Stimulated activated memory B cell treated with anti-CD40 and anti-IgM and Interleukin-4, amounts not matched to agents 10 μg/mL and 1 μg/mL and 100 μg/mL, for 72 hours (primary cell): ENCODE data around the gene CCDC93.
"Not testable (repeated sequence)": the region's sequence is repeated elsewhere in the genome, so short reads cannot be mapped to it uniquely, and the experiment has no call there.

Source experiments
- ATAC-seq: fragments of 150-1000 bp; cut with Tn5 transposase; 2 replicates; pipeline ENCODE4 v1.10.0; 2021
- H3K27ac Mint-ChIP-seq: one replicate; pipeline ENCODE4 v1.8.0; 2022; ENCODE audit warnings: mild to moderate bottlenecking, mixed read lengths
- H3K27me3 Mint-ChIP-seq: one replicate; pipeline ENCODE4 v1.8.0; 2022; ENCODE audit warnings: mixed read lengths
- H3K36me3 Mint-ChIP-seq: one replicate; pipeline ENCODE4 v1.8.0; 2022; ENCODE audit warnings: mixed read lengths
- H3K4me1 Mint-ChIP-seq: one replicate; pipeline ENCODE4 v1.8.0; 2022; ENCODE audit warnings: mixed read lengths
- H3K4me3 Mint-ChIP-seq: one replicate; pipeline ENCODE4 v1.8.0; 2022; ENCODE audit warnings: mild to moderate bottlenecking, moderate library complexity, mixed read lengths
- H3K9me3 Mint-ChIP-seq: one replicate; pipeline ENCODE4 v1.8.0; 2022; ENCODE audit warnings: mixed read lengths

The CCDC93 gene

GRCh38 chr2:117936871-117937428, 76.9 kb downstream of the CCDC93 start:
- ATAC-seq: no peak
- Mint-ChIP-seq H3K36me3 (peaks cover 87% of the 10 kb centered on the region), H3K27ac (no peak overlapping the region), H3K9me3 (no peaks in the 10 kb centered on the region), H3K4me3 (no peak overlapping the region), H3K4me1 (no peaks in the 10 kb centered on the region), H3K27me3 (no peaks in the 10 kb centered on the region)

- no peak overlapping the region for H3K4me3 Mint-ChIP-seq
- H3K36me3 Mint-ChIP-seq: peaks cover 87% of the 10 kb centered on the region
- H3K27ac Mint-ChIP-seq: no peak overlapping the region
- no peaks in the 10 kb centered on the region for H3K27me3 Mint-ChIP-seq
- no peak for ATAC-seq
- H3K4me1 Mint-ChIP-seq: no peaks in the 10 kb centered on the region
- peaks cover 3% of the 10 kb centered on the region for H3K9me3 Mint-ChIP-seq
Observed at GRCh38 chr2:117935954-117936353, 77.9 kb downstream of the CCDC93 start.

GRCh38 chr2:117935456-117935855, 78.4 kb downstream of the CCDC93 start:
- Mint-ChIP-seq H3K36me3 (peaks cover 87% of the 10 kb centered on the region), H3K4me3 (no peak overlapping the region), H3K4me1 (no peaks in the 10 kb centered on the region), H3K9me3 (peaks cover 5% of the 10 kb centered on the region), H3K27me3 (no peaks in the 10 kb centered on the region), H3K27ac (no peak overlapping the region)
- ATAC-seq: no peak

- H3K27me3 Mint-ChIP-seq: no peaks in the 10 kb centered on the region
- ATAC-seq: no peak
- H3K36me3 Mint-ChIP-seq: peaks cover 88% of the 10 kb centered on the region
- H3K27ac Mint-ChIP-seq: no peak overlapping the region
- H3K9me3 Mint-ChIP-seq: peaks cover 8% of the 10 kb centered on the region
- no peak overlapping the region for H3K4me3 Mint-ChIP-seq
- H3K4me1 Mint-ChIP-seq: no peaks in the 10 kb centered on the region
Observed at GRCh38 chr2:117933884-117934354, 80.0 kb downstream of the CCDC93 start.

- no peaks in the 10 kb centered on the region for H3K4me1 Mint-ChIP-seq
- no peak overlapping the region for H3K27ac Mint-ChIP-seq
- peaks cover 11% of the 10 kb centered on the region for H3K9me3 Mint-ChIP-seq
- no peaks in the 10 kb centered on the region for H3K27me3 Mint-ChIP-seq
- H3K36me3 Mint-ChIP-seq: peaks cover 100% of the 10 kb centered on the region
- H3K4me3 Mint-ChIP-seq: no peak overlapping the region
- ATAC-seq: no peak
Observed at GRCh38 chr2:117931978-117932377, 81.9 kb downstream of the CCDC93 start.

- Mint-ChIP-seq H3K4me1 (no peaks in the 10 kb centered on the region), H3K27me3 (no peaks in the 10 kb centered on the region), H3K4me3 (no peak overlapping the region), H3K27ac (no peak overlapping the region), H3K9me3 (peaks cover 11% of the 10 kb centered on the region), H3K36me3 (peaks cover 99% of the 10 kb centered on the region)
- ATAC-seq: no peak
Observed at GRCh38 chr2:117931266-117931665, 82.6 kb downstream of the CCDC93 start.

GRCh38 chr2:117930775-117931174, 83.1 kb downstream of the CCDC93 start:
- Mint-ChIP-seq H3K27me3 (no peaks in the 10 kb centered on the region), H3K4me3 (no peak overlapping the region), H3K9me3 (peaks cover 11% of the 10 kb centered on the region), H3K36me3 (peaks cover 99% of the 10 kb centered on the region), H3K4me1 (no peaks in the 10 kb centered on the region), H3K27ac (no peak overlapping the region)
- ATAC-seq: no peak

GRCh38 chr2:117923471-117923870, 90.4 kb downstream of the CCDC93 start:
- not testable (repeated sequence) for ATAC-seq, H3K27me3 Mint-ChIP-seq, H3K9me3 Mint-ChIP-seq, H3K4me3 Mint-ChIP-seq, H3K27ac Mint-ChIP-seq, H3K4me1 Mint-ChIP-seq
- peaks cover 99% of the 10 kb centered on the region for H3K36me3 Mint-ChIP-seq

- no peak overlapping the region for H3K27ac Mint-ChIP-seq
- no peaks in the 10 kb centered on the region for H3K4me1 Mint-ChIP-seq
Observed at GRCh38 chr2:117921520-117921919, 92.3 kb downstream of the CCDC93 start.

GRCh38 chr2:117918608-117919007, 95.3 kb downstream of the CCDC93 start:
- Mint-ChIP-seq H3K9me3 (peaks cover 7% of the 10 kb centered on the region), H3K4me1 (no peaks in the 10 kb centered on the region), H3K27me3 (no peaks in the 10 kb centered on the region), H3K4me3 (no peak overlapping the region), H3K36me3 (peaks cover 98% of the 10 kb centered on the region), H3K27ac (no peak overlapping the region)
- no peak for ATAC-seq

More at GRCh38 chr2:117921520-117921919, 92.3 kb downstream of the CCDC93 start:
- Mint-ChIP-seq H3K9me3 (no peaks in the 10 kb centered on the region), H3K27me3 (no peaks in the 10 kb centered on the region), H3K36me3 (peaks cover 100% of the 10 kb centered on the region), H3K4me3 (no peak overlapping the region)
- ATAC-seq: no peak

- H3K27me3 Mint-ChIP-seq: no peaks in the 10 kb centered on the region
- H3K27ac Mint-ChIP-seq: no peak overlapping the region
- peaks cover 7% of the 10 kb centered on the region for H3K9me3 Mint-ChIP-seq
- no peaks in the 10 kb centered on the region for H3K4me1 Mint-ChIP-seq
- no peak overlapping the region for H3K4me3 Mint-ChIP-seq
- peaks cover 94% of the 10 kb centered on the region for H3K36me3 Mint-ChIP-seq
- no peak for ATAC-seq
Observed at GRCh38 chr2:117917223-117917917, 96.5 kb downstream of the CCDC93 start.

- Mint-ChIP-seq H3K36me3 (no peaks in the 10 kb centered on the region), H3K27ac (no peak overlapping the region), H3K4me3 (no peak overlapping the region), H3K9me3 (peaks cover 7% of the 10 kb centered on the region), H3K4me1 (no peaks in the 10 kb centered on the region), H3K27me3 (peaks cover 9% of the 10 kb centered on the region)
- ATAC-seq: no peak
Observed at GRCh38 chr2:117902933-117903332, 110.9 kb downstream of the CCDC93 start.

GRCh38 chr2:117888897-117889296, 125.0 kb downstream of the CCDC93 start:
- Mint-ChIP-seq H3K9me3 (peaks cover 4% of the 10 kb centered on the region), H3K36me3 (no peaks in the 10 kb centered on the region), H3K4me1 (no peaks in the 10 kb centered on the region), H3K27ac (no peak overlapping the region), H3K4me3 (no peak overlapping the region), H3K27me3 (no peaks in the 10 kb centered on the region)
- no peak for ATAC-seq

- no peak for ATAC-seq
- Mint-ChIP-seq H3K27ac (no peak overlapping the region), H3K27me3 (peaks cover 13% of the 10 kb centered on the region), H3K36me3 (no peaks in the 10 kb centered on the region), H3K9me3 (peaks cover 14% of the 10 kb centered on the region), H3K4me1 (no peaks in the 10 kb centered on the region), H3K4me3 (no peak overlapping the region)
Observed at GRCh38 chr2:117885308-117885707, 128.6 kb downstream of the CCDC93 start.

GRCh38 chr2:117879003-117879402, 134.9 kb downstream of the CCDC93 start:
- Mint-ChIP-seq H3K36me3 (no peaks in the 10 kb centered on the region), H3K4me3 (no peak overlapping the region), H3K27ac (no peak overlapping the region), H3K4me1 (no peaks in the 10 kb centered on the region), H3K9me3 (peaks cover 9% of the 10 kb centered on the region), H3K27me3 (peaks cover 70% of the 10 kb centered on the region)
- no peak for ATAC-seq

- Mint-ChIP-seq H3K36me3 (no peaks in the 10 kb centered on the region), H3K4me1 (no peaks in the 10 kb centered on the region), H3K9me3 (no peaks in the 10 kb centered on the region), H3K27ac (no peak overlapping the region), H3K27me3 (peaks cover 61% of the 10 kb centered on the region), H3K4me3 (no peak overlapping the region)
- ATAC-seq: no peak
Observed at GRCh38 chr2:117875786-117876185, 138.1 kb downstream of the CCDC93 start.
